Thyroid gland (tissue), 4 donors: ENCODE results near the gene ZNF354C.

Experiments used
- POLR2A ChIP-seq, 2 donors: fragments of 450-650 bp; IDR thresholded peaks; one replicate each; pipeline ENCODE4 v1.6.1; 2017; ENCODE audit warnings: antibody characterized with exemption in 2 of 2, mild to moderate bottlenecking in 2 of 2, moderate library complexity in 1 of 2
- TF ChIP-seq, protein P1 (sequence below), 6 experiments: fragments of 200-600 bp in 3 of 6; fragments of 450-650 bp in 3 of 6; sonication (generic) in 3 of 6; IDR thresholded peaks; one replicate each; pipeline ENCODE4 v1.5.1; 2016 to 2019; ENCODE audit warnings: antibody characterized with exemption in 6 of 6, mild to moderate bottlenecking in 2 of 6, inconsistent platforms in 1 of 6, moderate library complexity in 1 of 6

DNA sequence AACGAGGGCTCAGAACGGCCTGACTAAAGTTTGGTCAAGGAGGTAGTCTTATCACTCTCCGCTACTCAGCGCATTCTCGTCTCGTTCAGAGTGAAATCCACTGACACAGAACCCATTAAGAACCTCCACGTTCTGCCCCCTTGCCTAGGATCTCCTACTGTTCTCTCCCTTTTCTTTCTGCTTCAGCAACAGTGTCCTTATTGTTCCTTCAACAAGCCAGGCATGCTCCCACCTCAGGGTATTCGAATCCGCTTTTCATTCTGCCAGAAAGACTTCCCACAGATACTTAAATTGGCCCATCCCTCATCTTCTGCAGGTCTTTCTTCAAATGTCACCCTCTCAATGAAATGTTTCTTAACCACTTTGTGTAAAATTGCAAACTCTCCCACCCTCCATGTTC is 4.3 kb upstream of the ZNF354C start:
- TF ChIP-seq POLR2A (IDR thresholded peaks at IDR 0.05): no peak
- TF ChIP-seq, protein P1, sequence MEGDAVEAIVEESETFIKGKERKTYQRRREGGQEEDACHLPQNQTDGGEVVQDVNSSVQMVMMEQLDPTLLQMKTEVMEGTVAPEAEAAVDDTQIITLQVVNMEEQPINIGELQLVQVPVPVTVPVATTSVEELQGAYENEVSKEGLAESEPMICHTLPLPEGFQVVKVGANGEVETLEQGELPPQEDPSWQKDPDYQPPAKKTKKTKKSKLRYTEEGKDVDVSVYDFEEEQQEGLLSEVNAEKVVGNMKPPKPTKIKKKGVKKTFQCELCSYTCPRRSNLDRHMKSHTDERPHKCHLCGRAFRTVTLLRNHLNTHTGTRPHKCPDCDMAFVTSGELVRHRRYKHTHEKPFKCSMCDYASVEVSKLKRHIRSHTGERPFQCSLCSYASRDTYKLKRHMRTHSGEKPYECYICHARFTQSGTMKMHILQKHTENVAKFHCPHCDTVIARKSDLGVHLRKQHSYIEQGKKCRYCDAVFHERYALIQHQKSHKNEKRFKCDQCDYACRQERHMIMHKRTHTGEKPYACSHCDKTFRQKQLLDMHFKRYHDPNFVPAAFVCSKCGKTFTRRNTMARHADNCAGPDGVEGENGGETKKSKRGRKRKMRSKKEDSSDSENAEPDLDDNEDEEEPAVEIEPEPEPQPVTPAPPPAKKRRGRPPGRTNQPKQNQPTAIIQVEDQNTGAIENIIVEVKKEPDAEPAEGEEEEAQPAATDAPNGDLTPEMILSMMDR (IDR thresholded peaks at IDR 0.05): no peak
